G401.6 (cell line): Measurements from ENCODE around the gene ZDHHC14.

Source experiments
- FAIRE-seq: peaks from 2 replicates; lab custom pipeline; 2012; peaks lifted over from hg19 to GRCh38; lab: Jason Lieb, UNC

ZDHHC14 gene

GRCh38 chr6:157493173-157493572 lies 112.2 kb downstream of the ZDHHC14 start:
- no peak for FAIRE-seq

- FAIRE-seq, result no peak
These were observed 112.6 kb downstream of the ZDHHC14 start for GRCh38 chr6:157493576-157493975.

- no peak for FAIRE-seq
These were observed 113.2 kb downstream of the ZDHHC14 start for GRCh38 chr6:157494132-157494710.

GRCh38 chr6:157496534-157497095 lies 115.6 kb downstream of the ZDHHC14 start:
- FAIRE-seq, result no peak

GRCh38 chr6:157497579-157497978 lies 116.6 kb downstream of the ZDHHC14 start:
- FAIRE-seq, result no peak

GRCh38 chr6:157498817-157499216 lies 117.8 kb downstream of the ZDHHC14 start:
- FAIRE-seq, result no peak

GRCh38 chr6:157500022-157500421 lies 119.0 kb downstream of the ZDHHC14 start:
- FAIRE-seq, result no peak

- no peak for FAIRE-seq
These were observed 122.2 kb downstream of the ZDHHC14 start for GRCh38 chr6:157503018-157503747.

GRCh38 chr6:157505912-157506491 lies 125.0 kb downstream of the ZDHHC14 start:
- no peak for FAIRE-seq

GRCh38 chr6:157510323-157511188 lies 129.6 kb downstream of the ZDHHC14 start:
- FAIRE-seq, result no peak

- no peak for FAIRE-seq
These were observed 130.8 kb downstream of the ZDHHC14 start for GRCh38 chr6:157511682-157512381.

- FAIRE-seq, result no peak
These were observed 131.3 kb downstream of the ZDHHC14 start for GRCh38 chr6:157512382-157512682.

GRCh38 chr6:157513004-157513603 lies 132.1 kb downstream of the ZDHHC14 start:
- no peak for FAIRE-seq

GRCh38 chr6:157513619-157514485 lies 132.9 kb downstream of the ZDHHC14 start:
- FAIRE-seq, result no peak

GRCh38 chr6:157514659-157515496 lies 133.9 kb downstream of the ZDHHC14 start:
- no peak for FAIRE-seq

GRCh38 chr6:157516319-157517026 lies 135.5 kb downstream of the ZDHHC14 start:
- no peak for FAIRE-seq

- no peak for FAIRE-seq
These were observed 136.8 kb downstream of the ZDHHC14 start for GRCh38 chr6:157517601-157518359.
